HEK293 (cell line): ENCODE measurements around the gene RGL3.
A peak's percentile ranks its signal among the peaks of the same experiment; 100 is the strongest.

Experiments used
- GLIS2 ChIP-seq: fragments of 450-650 bp; formaldehyde crosslinking; IDR thresholded peaks from 2 replicates; pipeline ENCODE4 v1.5.1; 2016; ENCODE audit warnings: missing biosample characterization, missing genetic modification characterization
- KLF17 ChIP-seq: fragments of 450-650 bp; formaldehyde crosslinking; IDR thresholded peaks from 2 replicates; pipeline ENCODE4 v1.5.1; 2016; ENCODE audit warnings: missing biosample characterization, missing genetic modification characterization
- SP2 ChIP-seq: fragments of 450-650 bp; formaldehyde crosslinking; IDR thresholded peaks from 2 replicates; pipeline ENCODE4 v1.5.1; 2016; ENCODE audit warnings: missing biosample characterization, missing genetic modification characterization
- SP3 ChIP-seq: fragments of 450-650 bp; formaldehyde crosslinking; IDR thresholded peaks from 2 replicates; pipeline ENCODE4 v1.5.1; 2016; ENCODE audit warnings: missing biosample characterization, missing genetic modification characterization
- YY2 ChIP-seq: fragments of 450-650 bp; formaldehyde crosslinking; IDR thresholded peaks from 2 replicates; pipeline ENCODE4 v1.5.1; 2016; ENCODE audit warnings: missing biosample characterization, missing genetic modification characterization
- ZBTB1 ChIP-seq: fragments of 450-650 bp; formaldehyde crosslinking; IDR thresholded peaks from 2 replicates; pipeline ENCODE4 v1.5.1; 2016; ENCODE audit warnings: missing biosample characterization, missing genetic modification characterization
- ZBTB11 ChIP-seq: fragments of 450-650 bp; formaldehyde crosslinking; conservative IDR thresholded peaks from 2 replicates; pipeline ENCODE4 v1.5.1; 2016; ENCODE audit warnings: low read depth, missing biosample characterization, missing genetic modification characterization
- ZBTB20 ChIP-seq: fragments of 450-650 bp; formaldehyde crosslinking; IDR thresholded peaks from 2 replicates; pipeline ENCODE4 v1.5.1; 2016; ENCODE audit warnings: missing biosample characterization, missing genetic modification characterization
- ZBTB8A ChIP-seq: fragments of 450-650 bp; formaldehyde crosslinking; IDR thresholded peaks from 2 replicates; pipeline ENCODE4 v1.5.1; 2016; ENCODE audit warnings: missing biosample characterization, missing genetic modification characterization
- ZFHX2 ChIP-seq: fragments of 450-650 bp; formaldehyde crosslinking; conservative IDR thresholded peaks from 2 replicates; pipeline ENCODE4 v1.5.1; 2016; ENCODE audit warnings: missing biosample characterization, missing genetic modification characterization
- ZFP37 ChIP-seq: fragments of 450-650 bp; formaldehyde crosslinking; IDR thresholded peaks from 2 replicates; pipeline ENCODE4 v1.5.1; 2016; ENCODE audit warnings: missing biosample characterization, missing genetic modification characterization
- ZFP69B ChIP-seq: fragments of 450-650 bp; formaldehyde crosslinking; IDR thresholded peaks from 2 replicates; pipeline ENCODE4 v1.5.1; 2016; ENCODE audit warnings: missing biosample characterization, missing genetic modification characterization
- ZNF146 ChIP-seq: fragments of 450-650 bp; formaldehyde crosslinking; IDR thresholded peaks from 2 replicates; pipeline ENCODE4 v1.5.1; 2016; ENCODE audit warnings: missing biosample characterization, missing genetic modification characterization
- ZNF16 ChIP-seq: fragments of 450-650 bp; formaldehyde crosslinking; IDR thresholded peaks from 2 replicates; pipeline ENCODE4 v1.5.1; 2016; ENCODE audit warnings: low read depth, missing biosample characterization, missing genetic modification characterization
- ZNF223 ChIP-seq: fragments of 450-650 bp; formaldehyde crosslinking; IDR thresholded peaks from 2 replicates; pipeline ENCODE4 v1.5.1; 2016; ENCODE audit warnings: missing biosample characterization, missing genetic modification characterization
- ZNF335 ChIP-seq: fragments of 450-650 bp; formaldehyde crosslinking; conservative IDR thresholded peaks from 2 replicates; pipeline ENCODE4 v1.5.1; 2016; ENCODE audit warnings: missing biosample characterization, missing genetic modification characterization
- ZNF394 ChIP-seq: fragments of 450-650 bp; formaldehyde crosslinking; IDR thresholded peaks from 2 replicates; pipeline ENCODE4 v1.5.1; 2016; ENCODE audit warnings: missing biosample characterization, missing genetic modification characterization, mild to moderate bottlenecking, moderate library complexity, borderline replicate concordance
- ZNF501 ChIP-seq: fragments of 450-650 bp; formaldehyde crosslinking; IDR thresholded peaks from 2 replicates; pipeline ENCODE4 v1.5.1; 2016; ENCODE audit warnings: missing biosample characterization, missing genetic modification characterization
- ZNF645 ChIP-seq: fragments of 450-650 bp; formaldehyde crosslinking; IDR thresholded peaks from 2 replicates; pipeline ENCODE4; 2016; ENCODE audit warnings: missing biosample characterization, missing genetic modification characterization
- ZNF660 ChIP-seq: fragments of 450-650 bp; IDR thresholded peaks from 2 replicates; pipeline ENCODE4 v1.5.1; 2018; ENCODE audit warnings: missing biosample characterization, mild to moderate bottlenecking, missing genetic modification characterization
- ZNF692 ChIP-seq: fragments of 450-650 bp; formaldehyde crosslinking; IDR thresholded peaks from 2 replicates; pipeline ENCODE4 v1.5.1; 2016; ENCODE audit warnings: missing biosample characterization, missing genetic modification characterization
- ZNF792 ChIP-seq: fragments of 450-650 bp; formaldehyde crosslinking; IDR thresholded peaks from 2 replicates; pipeline ENCODE4 v1.5.1; 2016; ENCODE audit warnings: missing biosample characterization, missing genetic modification characterization
- ZSCAN23 ChIP-seq: fragments of 450-650 bp; formaldehyde crosslinking; IDR thresholded peaks from 2 replicates; pipeline ENCODE4 v1.5.1; 2016; ENCODE audit warnings: missing biosample characterization, missing genetic modification characterization
- ZSCAN30 ChIP-seq: fragments of 450-650 bp; IDR thresholded peaks from 2 replicates; pipeline ENCODE4 v1.5.1; 2018; ENCODE audit warnings: missing biosample characterization, mild to moderate bottlenecking, missing genetic modification characterization, moderate library complexity
- TF ChIP-seq, protein P1 (sequence below): fragments of 450-650 bp; formaldehyde crosslinking; optimal IDR thresholded peaks from 2 replicates; pipeline ENCODE3; 2016; ENCODE audit warnings: missing biosample characterization, mild to moderate bottlenecking, missing genetic modification characterization
- TF ChIP-seq, protein P2 (sequence below): sonication (generic); formaldehyde crosslinking; IDR thresholded peaks from 2 replicates; pipeline ENCODE4 v1.8.1; 2022; ENCODE audit warnings: mild to moderate bottlenecking, moderate library complexity, missing genetic modification reagents
- TF ChIP-seq, protein P3 (sequence below): fragments of 450-650 bp; formaldehyde crosslinking; IDR thresholded peaks from 2 replicates; pipeline ENCODE4 v1.5.1; 2016; ENCODE audit warnings: missing biosample characterization, missing genetic modification characterization

RGL3 gene

GRCh38 chr19:11380653-11381537 is 38.2 kb downstream of the RGL3 start (continued):
- TF ChIP-seq ZNF692 (tag by site-specific recombination) (0 out of 2 replicates have a peak, but pooled peaks have one; percentile 11), ZFHX2 (tag by site-specific recombination) (peak; percentile 78), ZNF645 (tag by site-specific recombination) (0 out of 2 replicates have a peak, but pooled peaks have one; percentile 51), ZBTB8A (peak; percentile 95), ZFP37 (tag by site-specific recombination) (peak; percentile 44; the same call in 1 of the 2 replicates), ZBTB11 (tag by site-specific recombination) (peak; percentile 65), ZNF223 (tag by site-specific recombination) (no peak), SP3 (peak; percentile 85), ZNF16 (tag by site-specific recombination) (no peak), ZNF335 (tag by site-specific recombination) (peak; percentile 66), GLIS2 (peak; percentile 85), ZNF394 (tag by site-specific recombination) (peak; percentile 44; the same call in 1 of the 2 replicates), YY2 (tag by site-specific recombination) (0 out of 2 replicates have a peak, but pooled peaks have one; percentile 19), ZNF792 (no peak; the same call in 1 of the 2 replicates), ZBTB20 (peak; percentile 95), ZSCAN23 (tag by site-specific recombination) (peak; percentile 37; the same call in 1 of the 2 replicates), ZSCAN30 (tag by site-specific recombination) (peak; percentile 37; the same call in 1 of the 2 replicates), SP2 (tag by site-specific recombination) (peak; percentile 94), ZNF146 (tag by site-specific recombination) (no peak), ZNF501 (tag by site-specific recombination) (peak; percentile 29; the same call in 1 of the 2 replicates), ZNF660 (tag by site-specific recombination) (peak; percentile 69), ZFP69B (tag by site-specific recombination) (peak; percentile 31; the same call in 1 of the 2 replicates), KLF17 (peak; percentile 58; the same call in 1 of the 2 replicates), ZBTB1 (peak; percentile 14; the same call in 1 of the 2 replicates)
- TF ChIP-seq, protein P1, sequence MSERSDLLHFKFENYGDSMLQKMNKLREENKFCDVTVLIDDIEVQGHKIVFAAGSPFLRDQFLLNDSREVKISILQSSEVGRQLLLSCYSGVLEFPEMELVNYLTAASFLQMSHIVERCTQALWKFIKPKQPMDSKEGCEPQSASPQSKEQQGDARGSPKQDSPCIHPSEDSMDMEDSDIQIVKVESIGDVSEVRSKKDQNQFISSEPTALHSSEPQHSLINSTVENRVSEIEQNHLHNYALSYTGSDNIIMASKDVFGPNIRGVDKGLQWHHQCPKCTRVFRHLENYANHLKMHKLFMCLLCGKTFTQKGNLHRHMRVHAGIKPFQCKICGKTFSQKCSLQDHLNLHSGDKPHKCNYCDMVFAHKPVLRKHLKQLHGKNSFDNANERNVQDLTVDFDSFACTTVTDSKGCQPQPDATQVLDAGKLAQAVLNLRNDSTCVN (tag by site-specific recombination): peak; percentile 41
- TF ChIP-seq, protein P2, sequence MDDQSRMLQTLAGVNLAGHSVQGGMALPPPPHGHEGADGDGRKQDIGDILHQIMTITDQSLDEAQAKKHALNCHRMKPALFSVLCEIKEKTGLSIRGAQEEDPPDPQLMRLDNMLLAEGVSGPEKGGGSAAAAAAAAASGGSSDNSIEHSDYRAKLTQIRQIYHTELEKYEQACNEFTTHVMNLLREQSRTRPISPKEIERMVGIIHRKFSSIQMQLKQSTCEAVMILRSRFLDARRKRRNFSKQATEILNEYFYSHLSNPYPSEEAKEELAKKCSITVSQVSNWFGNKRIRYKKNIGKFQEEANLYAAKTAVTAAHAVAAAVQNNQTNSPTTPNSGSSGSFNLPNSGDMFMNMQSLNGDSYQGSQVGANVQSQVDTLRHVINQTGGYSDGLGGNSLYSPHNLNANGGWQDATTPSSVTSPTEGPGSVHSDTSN (CRISPR knock-in tag): 0 out of 2 replicates have a peak, but pooled peaks have one; percentile 51
- TF ChIP-seq, protein P3, sequence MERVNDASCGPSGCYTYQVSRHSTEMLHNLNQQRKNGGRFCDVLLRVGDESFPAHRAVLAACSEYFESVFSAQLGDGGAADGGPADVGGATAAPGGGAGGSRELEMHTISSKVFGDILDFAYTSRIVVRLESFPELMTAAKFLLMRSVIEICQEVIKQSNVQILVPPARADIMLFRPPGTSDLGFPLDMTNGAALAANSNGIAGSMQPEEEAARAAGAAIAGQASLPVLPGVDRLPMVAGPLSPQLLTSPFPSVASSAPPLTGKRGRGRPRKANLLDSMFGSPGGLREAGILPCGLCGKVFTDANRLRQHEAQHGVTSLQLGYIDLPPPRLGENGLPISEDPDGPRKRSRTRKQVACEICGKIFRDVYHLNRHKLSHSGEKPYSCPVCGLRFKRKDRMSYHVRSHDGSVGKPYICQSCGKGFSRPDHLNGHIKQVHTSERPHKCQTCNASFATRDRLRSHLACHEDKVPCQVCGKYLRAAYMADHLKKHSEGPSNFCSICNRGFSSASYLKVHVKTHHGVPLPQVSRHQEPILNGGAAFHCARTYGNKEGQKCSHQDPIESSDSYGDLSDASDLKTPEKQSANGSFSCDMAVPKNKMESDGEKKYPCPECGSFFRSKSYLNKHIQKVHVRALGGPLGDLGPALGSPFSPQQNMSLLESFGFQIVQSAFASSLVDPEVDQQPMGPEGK (tag by site-specific recombination): peak; percentile 44; the same call in 1 of the 2 replicates
